IMR-90 (cell line): ENCODE results near the gene CBY1. TPM values are rescaled to one million over a fixed set of nuclear protein-coding genes. Genes with fewer than 3 reads are reported as not detected.

Source experiments
- ATAC-seq: fragments of 200-7000 bp; cut with Tn5 transposase; 2 replicates; pipeline ENCODE4 v1.9.1; 2020; ENCODE audit warnings: low read depth, mild to moderate bottlenecking, moderate library complexity
- BruUV-seq: library from RNA; stranded (reverse); fragments of 400-500 nt; replicated peaks from 2 replicates; lab custom pipeline; 2021; lab: Mats Ljungman, UMichigan
- CTCF ChIA-PET: fragments of 300-600 bp; formaldehyde crosslinking; extraction: SDS; loops from one replicate; lab custom pipeline; 2021; ENCODE audit warnings: antibody characterized with exemption; lab: Yijun Ruan, JAX
- POLR2A ChIA-PET: fragments of 300-600 bp; sonication (Branson Sonifier 250); formaldehyde crosslinking; loops from one replicate; lab custom pipeline; 2022; ENCODE audit warnings: antibody characterized with exemption; ENCODE audit not compliant: unreplicated experiment; lab: Charles Lee
- DNase-seq: peaks from one replicate; pipeline ENCODE4 v3.0.0; 2013
- H2AFZ ChIP-seq: replicated peaks from 2 replicates; pipeline ENCODE3; 2013; ENCODE audit warnings: low read length, mild to moderate bottlenecking; ENCODE audit not compliant: poor library complexity
- H2AK5ac ChIP-seq: 2 replicates; pipeline ENCODE4 v1.6.1; 2013; ENCODE audit warnings: low read depth, low read length, inconsistent platforms
- H2AK9ac ChIP-seq: replicated peaks from 2 replicates; pipeline ENCODE3; 2013; ENCODE audit warnings: mild to moderate bottlenecking, low read depth, low read length, moderate library complexity; ENCODE audit not compliant: poor library complexity
- H2BK120ac ChIP-seq: 2 replicates; pipeline ENCODE4 v1.6.1; 2013; ENCODE audit warnings: low read depth, low read length, inconsistent platforms
- H2BK15ac ChIP-seq: 3 replicates; pipeline ENCODE4 v1.6.1; 2013; ENCODE audit warnings: low read depth, low read length, inconsistent platforms
- H2BK20ac ChIP-seq: 2 replicates; pipeline ENCODE4 v1.6.1; 2013; ENCODE audit warnings: low read depth, mild to moderate bottlenecking, inconsistent platforms, low read length, moderate library complexity
- H2BK5ac ChIP-seq: 2 replicates; pipeline ENCODE4 v1.6.1; 2013; ENCODE audit warnings: mild to moderate bottlenecking, low read depth, low read length, inconsistent platforms; ENCODE audit not compliant: poor library complexity, severe bottlenecking
- H3K14ac ChIP-seq: replicated peaks from 2 replicates; pipeline ENCODE4 v1.6.1; 2013; ENCODE audit warnings: low read depth, low read length, inconsistent platforms
- H3K18ac ChIP-seq: 2 replicates; pipeline ENCODE4 v1.6.1; 2013; ENCODE audit warnings: low read depth, low read length, control low read depth
- H3K23ac ChIP-seq: 2 replicates; pipeline ENCODE4 v1.6.1; 2013; ENCODE audit warnings: low read depth, low read length, inconsistent platforms
- H3K27ac ChIP-seq: 2 replicates; pipeline ENCODE4 v1.5.1; 2013; ENCODE audit warnings: mild to moderate bottlenecking, control low read depth, low read length; ENCODE audit not compliant: insufficient read depth
- H3K27me3 ChIP-seq: 2 replicates; pipeline ENCODE4 v1.6.1; 2013; ENCODE audit warnings: low read length; ENCODE audit not compliant: control insufficient read depth, insufficient read depth
- H3K36me3 ChIP-seq: 2 replicates; pipeline ENCODE4 v1.6.1; 2013; ENCODE audit warnings: low read length, mixed read lengths; ENCODE audit not compliant: control insufficient read depth, insufficient read depth
- H3K4ac ChIP-seq: 2 replicates; pipeline ENCODE4 v1.6.1; 2013; ENCODE audit warnings: low read depth, low read length, inconsistent platforms
- H3K4me1 ChIP-seq: 2 replicates; pipeline ENCODE4 v1.6.1; 2013; ENCODE audit warnings: low read length, mixed read lengths; ENCODE audit not compliant: control insufficient read depth, insufficient read depth
- H3K4me2 ChIP-seq: 2 replicates; pipeline ENCODE4 v1.6.1; 2013; ENCODE audit warnings: low read depth, mild to moderate bottlenecking, control low read depth, low read length, moderate library complexity
- H3K4me3 ChIP-seq: 2 replicates; pipeline ENCODE4 v1.5.1; 2013; ENCODE audit warnings: low read depth, mild to moderate bottlenecking, control low read depth, low read length, moderate library complexity; ENCODE audit not compliant: insufficient read depth
- H3K56ac ChIP-seq: 2 replicates; pipeline ENCODE4 v1.6.1; 2013; ENCODE audit warnings: low read length, inconsistent platforms; ENCODE audit not compliant: insufficient read depth; ENCODE audit errors: extremely low read depth
- H3K79me1 ChIP-seq, 2 experiments: 2 replicates each; pipeline ENCODE4 v1.6.1; 2013; ENCODE audit warnings: low read length in 2 of 2, inconsistent platforms in 1 of 2, low read depth in 1 of 2
- H3K9ac ChIP-seq: 2 replicates; pipeline ENCODE4 v1.6.1; 2013; ENCODE audit warnings: low read depth, low read length, control low read depth
- H3K9me1 ChIP-seq: 2 replicates; pipeline ENCODE4 v1.6.1; 2013; ENCODE audit warnings: low read length, inconsistent platforms; ENCODE audit not compliant: insufficient read depth
- H3K9me3 ChIP-seq: 2 replicates; pipeline ENCODE4 v1.6.1; 2013; ENCODE audit warnings: low read length; ENCODE audit not compliant: control insufficient read depth, insufficient read depth
- H4K20me1 ChIP-seq: 2 replicates; pipeline ENCODE4 v1.6.1; 2013; ENCODE audit warnings: low read length, inconsistent platforms; ENCODE audit not compliant: insufficient read depth
- H4K5ac ChIP-seq: 2 replicates; pipeline ENCODE4 v1.6.1; 2013; ENCODE audit warnings: mild to moderate bottlenecking, low read depth, low read length, control low read depth
- H4K8ac ChIP-seq, 2 experiments: 2 replicates each; pipeline ENCODE4 v1.6.1; 2013; ENCODE audit warnings: low read depth in 2 of 2, low read length in 2 of 2, control low read depth in 1 of 2, inconsistent platforms in 1 of 2
- H4K91ac ChIP-seq: 2 replicates; pipeline ENCODE4 v1.6.1; 2013; ENCODE audit warnings: low read depth, low read length, inconsistent platforms; ENCODE audit not compliant: insufficient read depth
- CHD1 ChIP-seq: IDR thresholded peaks from 2 replicates; pipeline ENCODE4 v1.6.1; 2012; ENCODE audit warnings: low read depth, low read length, improper control_type of control experiment
- MAFK ChIP-seq: IDR thresholded peaks from 2 replicates; pipeline ENCODE4 v1.6.1; 2012; ENCODE audit warnings: low read depth, low read length, improper control_type of control experiment
- WGBS, 2 experiments: methylation state at CpG; one replicate each; pipeline versions ENCODE4 v1.1.5 to v1.1.7; 2013; ENCODE audit warnings: missing lambda C conversion rate in 2 of 2; ENCODE audit not compliant: insufficient read length in 1 of 2; ENCODE audit errors: extremely low coverage in 2 of 2; 5-methylcytosine and 5-hydroxymethylcytosine counted together
- dilution Hi-C: fragments of 300-500 bp; cut with HindIII; formaldehyde crosslinking; loops from one replicate; pipeline ENCODE4 v1.14.3; 2018; ENCODE audit warnings: low sequenced_read_pairs; ENCODE audit not compliant: unreplicated experiment
- in situ Hi-C: fragments of 300-500 bp; cut with MboI; formaldehyde crosslinking; loops from 3 replicates; pipeline ENCODE4 v1.14.3; 2019; ENCODE audit warnings: low sequenced_read_pairs, inconsistent platforms, mixed read lengths
- intact Hi-C: fragments of 100-400 bp; cut with micrococcal nuclease; formaldehyde crosslinking; loops from 2 replicates; pipeline ENCODE4 v1.10.0; 2022
- polyA plus RNA-seq, 3 experiments: library from polyadenylated mRNA; depleted of rRNA; stranded (reverse); fragments of >200 nt; gene quantifications; 2 replicates each; pipeline ENCODE4 v1.2.3, GENCODE V29; 2012; ENCODE audit warnings: low replicate concordance in 1 of 3
- total RNA-seq: library from RNA; depleted of rRNA; stranded (reverse); fragments of >200 nt; gene quantifications from 2 replicates; pipeline ENCODE4 v1.2.3, GENCODE V29; 2012

The CBY1 gene
- total and polyA plus RNA-seq, 2 of the 4 experiments (the other 2 are of a cell fraction) = 13.8 to 30.0 TPM

- BruUV-seq = no TSS peak
- Histone ChIP-seq H2BK20ac (0 out of 2 replicates have a peak overlapping the region, but pooled peaks have one; percentile 27), H3K56ac (peak overlapping the region; percentile 93), H4K5ac (peak overlapping the region; percentile 71), H3K18ac (peak overlapping the region; percentile 84), H2AK5ac (peak overlapping the region; percentile 100), H2BK15ac (no peak overlapping the region; the same call in 2 of the 3 replicates), H4K91ac (peak overlapping the region; percentile 95), H3K27me3 (no peaks in the 10 kb centered on the region), H3K79me1 (peaks cover 18 to 47% of the 10 kb centered on the region in 2 experiments), H3K36me3 (peaks cover 2% of the 10 kb centered on the region; the same call in 1 of the 2 replicates), H2BK5ac (peak overlapping the region; percentile 88), H3K4me3 (peak overlapping the region; percentile 96), H3K4ac (peak overlapping the region; percentile 92), H3K23ac (peak overlapping the region; percentile 80), H3K14ac (peak overlapping the region; percentile 92), H3K4me1 (peaks cover 13% of the 10 kb centered on the region), H3K27ac (peak overlapping the region; percentile 97), H4K20me1 (peaks cover 13% of the 10 kb centered on the region; the same call in 1 of the 2 replicates), H3K9me1 (peaks cover 22% of the 10 kb centered on the region), H3K4me2 (peak overlapping the region; percentile 100), H3K9me3 (no peaks in the 10 kb centered on the region), H3K9ac (peak overlapping the region; percentile 99), H4K8ac (peak overlapping the region; percentile 92 to 96), H2AFZ (peak overlapping the region; percentile 98), H2BK120ac (peak overlapping the region; percentile 42), H2AK9ac (peak overlapping the region; percentile 98)
- dilution Hi-C loops (no loop called here), intact Hi-C loops (loop anchor here (10.0 kb wide), 1 partner anchor 646 kb away; the partner anchor contains the start of gene PICK1), in situ Hi-C loops (no loop called here)
- DNase-seq (no peak), ATAC-seq (peak; percentile 33)
- 0% methylated on average over 17 of the region's 57 CpGs; no CpG with 5 or more reads in 1 of the 2 experiments for WGBS, 2 experiments
- TF ChIP-seq CHD1 (peak; percentile 55; the same call in 1 of the 2 replicates), MAFK (no peak)
- ChIA-PET POLR2A (interaction anchor here (0.6 kb wide), 1 partner anchor 506 kb away, joined by 5 read pairs; no protein-coding TSS in a partner anchor), CTCF (interaction anchor here (0.9 to 1.1 kb wide), 2 partner anchors 18 to 648 kb away, joined by 3 read pairs; partner anchors contain the start of gene TOMM22)
Measured at GRCh38 chr22:38700270-38700788, 43.9 kb downstream of the CBY1 start.
